ENCODE measurements around the gene ZNF726.
"Not testable (repeated sequence)": the region's sequence is repeated elsewhere in the genome, so short reads cannot be mapped to it uniquely, and the experiment has no call there.

ZNF726 gene

DNA sequence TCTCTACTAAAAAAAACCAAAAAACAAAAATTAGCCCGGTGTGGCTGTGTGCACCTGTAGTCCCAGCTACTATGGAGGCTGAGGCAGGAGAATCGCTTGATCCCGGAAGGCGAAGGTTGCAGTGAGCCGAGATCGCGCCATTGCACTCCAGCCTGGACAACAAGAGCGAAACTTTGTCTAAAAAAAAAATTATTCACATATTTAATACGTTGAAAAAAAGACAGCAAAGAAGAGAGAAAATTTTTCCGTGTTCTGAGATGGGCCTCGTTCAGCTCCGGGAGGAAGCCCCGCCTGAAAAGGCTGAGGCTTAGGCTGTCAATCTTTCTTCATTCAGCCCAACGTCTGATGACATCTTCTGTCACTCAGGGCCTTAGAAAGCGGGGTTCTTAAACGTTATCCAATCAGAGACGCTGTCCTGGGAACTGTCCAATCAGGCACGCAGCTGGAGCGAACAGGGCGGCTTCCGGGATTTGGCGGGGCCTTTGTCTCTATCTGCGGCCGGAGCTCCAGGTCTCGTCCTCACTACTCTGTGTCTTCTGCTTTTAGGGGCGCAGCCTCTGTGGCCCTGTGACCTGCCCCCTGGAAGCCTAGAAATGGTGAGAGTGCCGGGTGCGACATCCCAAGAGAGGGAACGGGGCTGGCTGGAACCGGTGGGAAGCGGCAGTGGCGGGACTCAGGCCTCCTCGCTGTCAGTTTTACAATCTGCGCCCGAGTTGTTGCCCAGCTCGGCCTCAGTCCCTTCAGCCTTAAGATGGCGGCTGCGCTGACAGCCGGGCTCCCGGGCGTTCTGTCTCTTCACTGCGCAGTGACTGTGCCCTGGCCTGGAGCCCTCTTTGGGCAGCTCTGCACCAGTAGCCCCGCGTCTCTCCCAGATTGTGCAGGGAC lies at the start of gene ZNF726:
ZNF726 (plus strand) TSS at position 485 of the 885 bp plus-strand sequence; CDS start at position 594, 109 bp downstream.
- DNase-seq = peak; percentile 85

DNA sequence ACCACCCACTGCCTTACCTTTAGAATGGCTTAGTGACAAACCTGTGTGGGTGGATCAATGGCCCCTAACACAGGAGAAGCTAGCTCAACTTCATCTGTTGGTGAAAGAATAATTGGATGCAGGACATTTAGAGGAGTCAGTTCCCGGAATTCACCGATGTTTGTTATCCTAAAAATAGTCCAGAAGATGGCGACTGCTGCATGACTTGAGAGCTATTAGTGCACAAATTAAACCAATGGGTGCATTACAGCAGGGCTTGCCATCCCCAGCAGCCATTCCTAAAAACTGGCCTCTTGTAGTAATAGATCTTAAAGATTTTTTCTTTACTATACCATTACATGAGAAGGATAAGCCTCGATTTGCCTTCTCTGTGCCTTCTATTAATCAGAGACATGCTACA lies 46.8 kb upstream of the ZNF726 start:
- DNase-seq = no peak

DNA sequence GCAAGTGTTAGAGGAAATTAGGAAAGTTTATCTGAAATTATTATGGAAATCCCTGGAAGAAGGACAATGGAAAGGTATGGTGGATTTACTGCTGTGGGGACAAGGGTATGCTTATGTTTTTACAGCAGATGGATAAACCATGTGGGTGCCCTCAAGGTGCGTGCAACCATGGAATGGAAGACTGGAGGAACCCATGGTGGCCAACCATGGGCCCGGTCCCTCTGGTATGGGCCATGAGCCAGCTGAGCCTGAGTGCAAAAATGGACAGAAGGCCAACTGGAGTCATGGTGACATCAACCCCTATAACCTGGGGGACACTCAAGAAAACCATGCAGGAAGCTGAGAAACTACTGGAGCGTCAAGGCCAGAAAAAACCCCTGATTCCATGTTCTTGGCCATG lies 46.1 kb upstream of the ZNF726 start:
- no peak for DNase-seq

DNA sequence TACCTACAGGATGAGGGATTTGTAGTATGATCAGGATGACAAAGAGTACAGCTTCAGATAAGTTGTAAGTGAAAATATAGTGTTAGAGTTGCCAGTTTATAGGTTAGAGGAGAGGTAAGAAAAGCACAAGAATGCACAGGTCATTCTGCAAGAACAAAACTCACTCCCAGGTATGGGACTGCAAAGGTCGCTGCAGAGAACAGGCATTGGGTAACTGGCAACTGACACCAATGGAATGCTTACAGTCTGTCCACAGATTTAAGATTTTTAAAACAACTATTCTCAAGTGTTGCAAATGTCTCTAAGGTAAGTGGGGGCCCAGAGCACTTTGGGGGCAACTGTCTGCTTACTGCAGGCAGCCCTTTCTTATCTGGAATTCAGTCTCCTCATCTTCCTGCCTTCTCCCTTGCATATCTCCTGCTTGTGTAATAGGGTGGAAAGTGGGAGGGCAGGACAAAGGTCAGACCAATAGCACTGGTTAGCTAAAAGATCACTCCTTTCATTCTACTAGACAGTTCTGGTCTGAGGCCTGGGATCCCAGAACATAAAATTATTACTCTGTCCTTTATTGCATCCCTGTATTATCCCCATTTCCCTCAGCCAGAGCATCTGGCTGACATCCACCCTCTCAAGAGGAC lies 42.3 kb upstream of the ZNF726 start:
- no peak for DNase-seq

DNA sequence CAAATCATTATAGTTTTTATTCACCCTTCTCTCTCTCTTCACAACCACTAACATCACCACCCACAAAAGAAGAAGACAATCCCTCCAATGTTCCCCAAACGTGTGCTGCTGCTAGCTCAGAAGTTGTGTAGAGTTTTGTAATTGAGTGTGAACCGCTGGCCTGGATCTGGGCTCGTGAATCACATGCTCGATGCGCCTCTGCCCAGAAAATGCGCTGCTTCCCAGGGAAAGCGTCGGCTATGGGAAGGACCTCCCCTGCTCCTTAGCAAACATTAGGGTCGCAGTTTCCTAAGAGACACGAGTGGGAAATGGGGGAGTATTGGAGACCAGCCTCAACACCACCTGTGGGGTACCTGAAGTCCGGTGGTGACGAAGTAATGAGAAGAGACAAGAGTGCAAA lies 38.4 kb upstream of the ZNF726 start:
- DNase-seq = no peak

DNA sequence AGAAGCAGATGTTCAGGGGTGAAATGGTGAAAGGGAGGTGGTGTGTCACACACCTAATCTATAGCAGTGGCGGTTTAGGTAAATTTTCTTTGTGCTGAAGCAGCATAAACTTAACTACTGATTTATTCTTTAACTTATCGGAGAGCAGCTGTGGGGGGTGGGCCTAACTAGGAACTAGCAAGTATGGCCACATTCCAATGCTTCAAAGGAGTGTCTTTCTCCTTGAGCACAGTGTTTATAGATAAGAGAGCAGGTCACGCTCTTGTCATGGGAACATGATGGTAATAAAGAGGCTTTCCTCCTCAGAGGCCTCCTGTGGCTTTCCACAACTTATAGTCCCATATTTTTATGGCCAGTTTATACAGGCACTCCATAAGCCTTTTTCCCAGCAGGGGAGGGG lies 37.9 kb upstream of the ZNF726 start:
- DNase-seq = not testable (repeated sequence)

DNA sequence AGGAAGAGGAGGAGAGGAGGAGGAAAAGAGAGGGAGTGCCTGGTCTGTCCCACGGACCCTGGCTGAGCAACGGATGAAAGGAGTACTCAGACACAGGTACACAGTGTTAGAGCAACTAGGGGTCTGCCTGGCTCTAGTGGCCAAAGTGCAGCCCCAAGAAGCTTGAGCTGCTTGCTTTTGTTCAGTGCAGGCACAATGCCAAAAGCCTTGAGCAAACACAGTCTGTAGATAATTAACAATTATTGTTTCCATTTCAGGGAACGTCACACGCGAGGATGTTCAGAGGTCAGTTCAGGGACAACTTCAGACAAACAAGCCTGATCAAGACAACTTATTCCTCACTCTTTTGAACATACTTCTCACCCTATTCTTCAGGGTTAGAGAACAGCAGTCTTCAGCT lies 32.2 kb upstream of the ZNF726 start:
- no peak for DNase-seq

DNA sequence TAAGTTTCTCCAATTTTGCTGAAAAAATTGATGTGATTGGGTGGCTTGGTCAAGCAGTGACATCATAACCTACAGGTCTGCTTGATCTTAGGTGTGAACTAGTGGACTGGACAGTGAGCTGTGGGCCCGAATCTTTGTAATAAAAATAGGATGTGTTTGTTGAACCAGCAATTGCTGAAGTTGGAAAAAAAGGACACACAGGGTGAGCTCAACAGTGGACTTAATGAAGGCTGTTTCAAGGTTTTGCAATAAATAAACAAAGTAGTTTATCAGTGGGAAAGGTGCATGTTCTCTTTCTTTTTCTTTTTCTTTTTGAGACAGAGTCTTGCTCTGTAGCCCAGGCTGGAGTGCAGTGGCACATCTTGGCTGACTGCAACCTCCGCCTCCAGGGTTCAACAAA lies 30.3 kb upstream of the ZNF726 start:
- no peak for DNase-seq

DNA sequence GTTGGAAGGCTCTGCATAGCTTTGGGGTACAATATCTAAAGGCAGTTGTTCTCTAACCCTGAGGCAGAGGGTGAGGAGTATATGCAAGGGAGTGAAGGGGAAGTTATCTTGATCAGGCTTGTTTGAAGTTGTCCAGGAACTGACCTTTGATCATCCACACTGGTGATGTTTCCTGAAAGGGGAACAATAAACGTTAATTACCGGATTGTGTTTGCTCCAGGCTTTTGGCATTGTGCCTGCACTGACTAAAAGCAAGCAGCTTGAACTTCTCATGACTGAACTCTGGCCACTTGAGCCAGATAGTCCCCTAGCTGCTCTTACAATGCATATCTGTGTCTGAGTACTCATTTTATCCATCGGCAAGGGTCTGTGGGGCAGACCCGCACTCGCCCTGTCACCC lies 27.0 kb upstream of the ZNF726 start:
- no peak for DNase-seq

DNA sequence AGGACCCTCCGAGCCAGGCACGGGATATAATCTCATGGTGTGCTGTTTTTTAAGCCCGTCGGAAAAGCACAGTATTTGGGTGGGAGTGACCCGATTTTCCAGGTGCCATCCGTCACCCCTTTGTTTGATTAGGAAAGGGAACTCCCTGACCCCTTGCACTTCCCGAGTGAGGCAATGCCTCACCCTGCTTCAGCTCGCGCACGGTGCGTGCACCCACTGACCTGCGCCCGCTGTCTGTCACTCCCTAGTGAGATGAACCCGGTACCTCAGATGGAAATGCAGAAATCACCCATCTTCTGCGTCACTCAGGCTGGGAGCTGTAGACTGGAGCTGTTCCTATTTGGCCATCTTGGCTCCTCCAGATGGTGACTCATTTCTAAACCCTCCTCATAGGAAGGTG lies 18.6 kb upstream of the ZNF726 start:
- not testable (repeated sequence) for DNase-seq

DNA sequence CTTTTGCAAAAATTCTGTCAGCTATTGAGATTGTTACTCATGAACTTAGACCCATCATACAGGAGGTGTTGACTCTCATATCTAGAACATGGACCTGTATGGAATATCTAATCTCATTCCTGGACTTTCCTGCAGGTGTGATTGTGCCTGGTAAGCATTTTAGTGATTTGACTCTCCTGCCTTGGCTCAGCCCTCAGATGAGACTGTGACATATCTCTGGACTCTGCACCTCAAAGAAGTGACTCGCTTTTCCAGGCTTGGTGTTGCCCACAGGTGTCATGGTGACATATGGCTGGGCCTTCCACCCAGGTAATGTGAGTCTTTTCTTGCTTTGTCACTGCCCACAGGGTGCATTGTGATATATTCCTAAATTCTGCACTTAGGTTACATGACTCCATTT lies 17.8 kb upstream of the ZNF726 start:
- no peak for DNase-seq

DNA sequence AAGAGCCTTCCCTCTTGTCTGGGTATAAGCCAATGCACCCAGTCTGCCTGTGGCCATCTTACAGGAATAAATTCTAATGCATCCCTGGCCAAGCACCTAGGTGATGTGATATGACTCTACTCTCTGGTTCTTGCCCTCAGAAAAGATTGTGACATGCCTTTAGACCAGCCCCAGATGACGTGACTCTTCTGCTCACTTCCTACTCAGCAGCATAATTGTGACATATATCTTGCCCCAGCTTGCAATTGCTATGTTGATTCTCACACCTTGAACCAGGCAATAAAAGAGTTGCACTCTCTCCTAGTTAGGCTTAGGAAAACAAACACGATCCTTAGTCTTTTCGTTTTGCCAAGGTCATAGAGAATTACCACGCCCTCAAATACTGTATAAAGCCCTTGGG lies 13.3 kb upstream of the ZNF726 start:
- no peak for DNase-seq

DNA sequence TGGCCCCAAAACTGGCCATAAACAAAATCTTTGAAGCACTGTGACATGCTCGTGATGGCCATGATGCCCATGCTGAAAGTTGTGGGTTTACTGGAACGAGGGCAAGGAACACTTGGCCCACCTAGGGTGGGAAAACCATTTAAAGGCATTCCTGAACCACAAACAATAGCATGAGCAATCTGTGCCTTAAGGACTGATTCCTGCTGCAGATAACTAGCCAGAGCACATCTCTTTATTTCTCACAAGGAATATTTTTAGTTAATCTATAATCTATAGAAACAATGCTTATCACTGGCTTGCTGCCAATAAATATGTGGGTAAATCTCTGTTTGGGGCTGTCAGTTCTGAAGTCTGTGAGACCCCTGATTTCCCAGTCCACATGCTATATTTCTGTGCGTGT lies 10.3 kb upstream of the ZNF726 start:
- DNase-seq = no peak

DNA sequence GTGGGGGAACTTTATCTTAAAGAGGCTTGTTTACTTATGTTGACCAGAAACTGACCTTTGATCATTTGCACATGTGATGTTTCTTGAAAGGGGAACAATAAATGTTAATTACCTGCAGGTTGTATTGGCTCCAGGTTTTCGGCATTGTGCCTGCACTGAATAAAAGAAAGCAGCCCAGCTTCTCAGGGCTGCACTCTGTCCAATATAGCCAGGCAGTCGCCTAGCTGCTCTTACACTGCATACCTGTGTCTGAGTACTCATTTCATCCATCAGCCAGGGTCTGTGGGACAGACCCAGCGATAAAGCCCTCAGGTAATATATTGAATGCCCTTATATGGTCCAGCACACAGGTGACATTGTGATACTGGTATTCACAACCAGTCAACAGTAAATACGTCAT lies 8.9 kb upstream of the ZNF726 start:
- DNase-seq = no peak

DNA sequence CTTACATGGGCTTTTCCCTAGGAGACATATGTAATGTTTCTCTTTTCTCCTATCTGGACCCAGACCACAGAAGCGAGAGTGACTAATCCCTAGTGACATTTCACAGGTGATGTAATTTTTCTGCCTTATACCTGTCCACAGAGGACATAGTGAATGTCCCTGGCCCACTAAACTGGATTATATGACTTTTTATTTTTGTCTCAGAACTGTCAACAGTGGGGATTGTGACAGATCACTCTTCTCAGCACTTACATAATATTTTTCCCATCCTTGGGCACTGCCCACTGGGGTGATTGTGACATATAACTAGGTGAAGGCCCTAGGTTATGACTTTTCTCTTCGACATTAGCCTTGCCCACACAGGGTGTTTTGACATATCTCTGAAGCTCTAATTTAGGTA lies 7.9 kb upstream of the ZNF726 start:
- no peak for DNase-seq

DNA sequence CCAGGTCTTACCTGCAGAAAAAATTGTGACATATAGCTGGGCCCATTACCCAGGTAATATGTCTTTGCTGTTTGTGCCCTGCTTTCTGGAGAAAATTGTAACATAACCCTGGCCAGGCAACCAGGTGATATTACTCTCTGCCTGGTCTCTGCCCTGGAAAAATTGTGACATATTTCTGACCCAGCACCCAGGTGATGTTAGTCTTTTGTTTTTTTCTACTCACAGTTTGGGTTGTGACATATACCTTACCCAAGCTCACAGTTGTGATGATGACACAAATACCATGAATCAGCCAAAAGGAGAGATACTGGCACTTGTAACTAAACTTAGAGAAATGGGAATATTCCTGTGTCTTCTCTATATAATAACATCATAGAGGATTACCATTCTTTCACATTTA lies 6.5 kb upstream of the ZNF726 start:
- DNase-seq = no peak

DNA sequence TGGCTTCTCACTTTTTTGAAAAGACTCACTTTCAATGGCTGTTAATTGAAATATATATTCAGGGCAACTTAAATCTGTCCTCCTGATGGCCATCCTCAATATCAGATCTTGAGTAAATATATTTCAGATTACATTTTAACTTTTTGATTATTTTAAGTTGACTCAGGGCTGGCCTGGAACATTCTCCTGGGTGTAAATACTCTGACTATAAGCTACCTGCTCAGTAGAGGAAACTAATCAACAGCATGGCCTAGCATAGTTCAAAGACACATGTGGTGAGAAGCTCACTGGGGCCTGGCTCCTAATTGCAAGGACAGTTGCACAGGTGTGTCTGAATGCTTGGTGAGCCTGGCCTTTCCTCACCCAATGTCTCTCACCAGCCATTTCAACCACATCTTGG lies 5.5 kb upstream of the ZNF726 start:
- no peak for DNase-seq

DNA sequence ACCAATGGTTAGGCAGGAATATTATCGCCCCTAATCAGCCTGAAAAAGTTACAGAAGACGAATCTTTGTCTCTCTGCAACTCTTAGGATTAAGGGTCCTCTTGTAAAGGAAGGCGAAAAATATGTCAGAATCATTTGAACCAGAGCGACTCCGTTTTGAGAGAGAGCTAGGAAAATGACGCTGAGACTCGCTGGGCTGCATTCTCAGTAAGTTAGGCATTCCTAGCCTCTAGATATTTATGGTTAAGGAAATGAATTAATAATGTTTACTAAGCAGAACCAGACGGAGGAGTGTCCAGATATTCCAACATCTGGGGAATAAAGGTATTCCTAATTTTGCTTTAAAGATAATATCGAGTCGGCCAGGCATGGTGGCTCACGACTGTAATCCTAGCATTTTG lies 755 bp upstream of the ZNF726 start:
- no peak for DNase-seq

DNA sequence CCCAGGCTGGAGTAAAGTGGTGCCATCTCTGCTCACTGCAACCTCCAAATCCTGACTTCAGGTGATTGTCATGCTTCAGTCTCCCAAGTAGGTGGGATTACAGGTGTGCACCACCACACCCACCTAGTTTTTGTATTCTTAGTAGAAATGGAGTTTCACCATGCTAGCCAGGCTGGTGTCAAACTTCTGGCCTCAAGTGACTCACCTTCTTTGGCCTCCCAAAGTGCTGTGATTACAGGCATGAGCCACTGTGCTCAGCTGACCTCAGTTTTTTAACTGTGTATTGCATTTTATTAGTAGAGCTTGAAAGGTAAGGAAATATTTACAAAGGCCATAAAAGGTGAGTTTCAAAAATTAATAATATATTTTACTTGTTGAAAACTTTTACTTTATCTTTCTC lies 2.3 kb downstream of the ZNF726 start:
- no peak for DNase-seq

DNA sequence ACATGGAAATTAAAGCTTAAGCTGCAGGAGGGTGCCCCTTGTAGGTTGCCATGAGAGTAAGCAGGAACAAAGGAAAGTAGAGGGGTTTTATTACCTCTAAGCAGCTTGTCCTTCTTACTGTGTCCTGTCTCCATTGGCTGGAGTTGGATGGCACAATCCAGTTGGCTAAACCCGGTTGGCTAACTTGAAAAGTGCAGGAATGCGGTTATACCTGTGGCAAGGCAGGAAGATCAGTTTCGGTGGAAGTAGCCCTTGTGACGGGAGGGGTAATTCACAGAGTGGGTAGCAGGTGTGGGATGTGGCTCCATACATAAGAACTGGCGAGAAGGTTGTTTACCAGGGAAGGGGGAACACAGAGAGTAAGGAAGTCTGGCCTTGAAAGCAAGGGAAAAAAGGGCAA lies 3.2 kb downstream of the ZNF726 start:
- DNase-seq = no peak

DNA sequence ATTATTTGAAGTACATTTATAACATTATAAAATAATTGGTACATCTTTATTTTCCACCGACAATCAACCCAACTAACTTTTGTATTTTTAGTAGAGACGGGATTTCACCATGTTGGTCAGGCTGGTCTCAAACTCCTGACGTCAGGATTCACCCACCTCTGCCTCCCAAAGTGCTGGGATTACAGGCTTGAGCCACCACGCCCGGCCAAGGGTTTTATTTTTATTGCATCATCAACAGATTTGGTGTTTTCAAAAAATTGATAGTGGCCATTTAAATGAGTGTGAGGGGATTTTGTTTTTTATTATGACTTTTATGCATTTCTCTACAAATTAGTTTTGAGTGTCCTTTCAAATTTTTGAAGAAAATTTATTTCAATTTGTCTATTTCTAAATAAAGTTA lies 10.6 kb downstream of the ZNF726 start:
- no peak for DNase-seq

DNA sequence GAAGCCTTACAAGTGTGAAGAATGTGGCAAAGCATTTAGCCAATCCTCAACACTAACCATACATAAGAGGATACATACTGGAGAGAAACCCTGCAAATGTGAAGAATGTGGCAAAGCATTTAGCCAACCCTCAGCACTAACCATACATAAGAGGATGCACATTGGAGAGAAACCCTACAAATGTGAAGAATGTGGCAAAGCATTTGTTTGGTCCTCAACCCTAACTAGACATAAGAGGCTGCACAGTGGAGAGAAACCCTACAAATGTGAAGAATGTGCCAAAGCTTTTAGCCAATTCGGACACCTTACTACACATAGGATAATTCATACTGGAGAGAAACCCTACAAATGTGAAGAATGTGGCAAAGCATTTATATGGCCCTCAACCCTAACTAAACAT lies 18.2 kb downstream of the ZNF726 start:
- DNase-seq = no peak

DNA sequence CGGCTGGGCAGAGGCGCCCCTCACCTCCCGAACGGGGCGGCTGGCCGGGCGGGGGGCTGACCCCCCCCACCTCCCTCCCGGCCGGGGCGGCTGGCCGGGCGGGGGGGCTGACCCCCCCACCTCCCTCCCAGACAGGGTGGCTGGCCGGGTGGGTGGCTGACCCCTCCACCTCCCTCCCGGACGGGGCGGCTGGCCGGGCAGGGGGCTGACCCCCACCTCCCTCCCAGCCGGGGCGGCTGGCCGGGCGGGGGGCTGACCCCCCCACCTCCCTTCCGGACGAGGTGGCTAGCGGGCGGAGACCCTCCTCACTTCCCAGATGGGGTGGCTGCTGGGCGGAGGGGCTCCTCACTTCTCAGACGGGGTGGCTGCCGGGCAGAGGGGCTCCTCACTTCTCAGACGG lies 22.3 kb downstream of the ZNF726 start:
- not testable (repeated sequence) for DNase-seq

DNA sequence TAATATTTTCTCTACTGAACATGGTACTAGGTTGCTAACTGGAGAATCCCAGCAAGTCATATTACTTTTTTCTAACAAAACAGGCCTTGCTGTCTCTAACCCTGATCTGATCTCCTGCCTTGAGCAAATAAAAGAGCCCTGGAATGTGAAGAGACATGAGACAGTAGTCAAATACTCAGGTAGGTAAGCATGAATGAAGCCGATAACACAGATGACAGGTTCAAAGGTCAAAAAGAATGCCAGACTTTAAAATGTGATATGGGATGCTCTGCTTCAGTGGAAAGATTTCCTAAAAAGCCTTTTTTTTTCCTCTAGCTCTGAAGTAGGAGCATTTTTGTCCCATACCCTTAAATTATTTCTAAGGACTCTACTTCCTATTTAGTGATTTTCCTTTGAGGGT lies 28.7 kb downstream of the ZNF726 start:
- no peak for DNase-seq

DNA sequence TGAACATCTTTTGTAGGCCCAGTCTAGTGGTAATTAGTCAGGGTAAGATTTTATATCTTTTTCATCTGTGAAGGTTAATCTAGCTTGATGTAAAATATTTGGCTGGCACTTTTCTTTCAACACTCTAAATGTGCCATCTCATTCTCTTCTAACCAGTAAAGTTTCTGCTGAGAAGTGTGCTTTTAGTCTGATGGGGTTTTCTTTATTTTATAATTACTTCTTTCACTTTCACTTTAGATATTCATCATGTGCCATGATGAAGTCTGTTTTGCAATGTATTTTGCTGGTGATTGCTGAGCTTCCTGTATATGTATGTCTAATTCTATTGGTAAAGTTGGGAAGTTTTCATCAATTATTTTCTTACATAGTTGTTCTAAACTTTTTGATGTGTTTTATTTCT lies 31.9 kb downstream of the ZNF726 start:
- no peak for DNase-seq

All from CD4-positive, alpha-beta T cell treated with Interleukin-6 for 4 hours (primary cell).